GM12873 (cell line): ENCODE results near the gene CSNK1A1.

Experiments used
- TF ChIP-seq, protein P1 (sequence below): IDR thresholded peaks from 2 replicates; pipeline ENCODE4 v1.5.1; 2012; ENCODE audit warnings: low read depth, mild to moderate bottlenecking, moderate library complexity, low read length, control low read depth; ENCODE audit not compliant: insufficient read depth; ENCODE audit errors: missing control alignments

CSNK1A1 gene

DNA sequence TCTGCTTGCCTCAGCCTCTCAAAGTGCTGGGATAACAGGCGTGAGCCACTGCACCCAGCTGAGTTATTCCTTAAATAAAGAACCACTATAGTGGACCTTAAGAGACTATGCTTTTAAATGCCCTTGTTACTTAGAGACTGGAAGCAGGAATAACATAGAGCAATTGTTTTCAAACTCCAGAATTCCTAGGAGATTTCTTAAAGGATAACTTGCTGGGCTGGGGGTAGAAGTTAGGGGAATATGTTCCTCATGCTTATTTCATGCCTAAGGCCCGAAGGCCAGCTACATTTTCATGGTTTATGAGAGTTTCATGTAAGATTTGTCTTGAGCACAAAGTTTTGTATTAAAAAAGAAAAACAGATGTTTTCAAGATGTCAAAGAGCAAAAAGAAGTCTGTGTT, 48.2 kb downstream of the CSNK1A1 start:
- TF ChIP-seq, protein P1, sequence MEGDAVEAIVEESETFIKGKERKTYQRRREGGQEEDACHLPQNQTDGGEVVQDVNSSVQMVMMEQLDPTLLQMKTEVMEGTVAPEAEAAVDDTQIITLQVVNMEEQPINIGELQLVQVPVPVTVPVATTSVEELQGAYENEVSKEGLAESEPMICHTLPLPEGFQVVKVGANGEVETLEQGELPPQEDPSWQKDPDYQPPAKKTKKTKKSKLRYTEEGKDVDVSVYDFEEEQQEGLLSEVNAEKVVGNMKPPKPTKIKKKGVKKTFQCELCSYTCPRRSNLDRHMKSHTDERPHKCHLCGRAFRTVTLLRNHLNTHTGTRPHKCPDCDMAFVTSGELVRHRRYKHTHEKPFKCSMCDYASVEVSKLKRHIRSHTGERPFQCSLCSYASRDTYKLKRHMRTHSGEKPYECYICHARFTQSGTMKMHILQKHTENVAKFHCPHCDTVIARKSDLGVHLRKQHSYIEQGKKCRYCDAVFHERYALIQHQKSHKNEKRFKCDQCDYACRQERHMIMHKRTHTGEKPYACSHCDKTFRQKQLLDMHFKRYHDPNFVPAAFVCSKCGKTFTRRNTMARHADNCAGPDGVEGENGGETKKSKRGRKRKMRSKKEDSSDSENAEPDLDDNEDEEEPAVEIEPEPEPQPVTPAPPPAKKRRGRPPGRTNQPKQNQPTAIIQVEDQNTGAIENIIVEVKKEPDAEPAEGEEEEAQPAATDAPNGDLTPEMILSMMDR = no peak

- TF ChIP-seq, protein P1 = no peak
Observed at GRCh38 chr5:149500922-149501582, 50.2 kb downstream of the CSNK1A1 start.

DNA sequence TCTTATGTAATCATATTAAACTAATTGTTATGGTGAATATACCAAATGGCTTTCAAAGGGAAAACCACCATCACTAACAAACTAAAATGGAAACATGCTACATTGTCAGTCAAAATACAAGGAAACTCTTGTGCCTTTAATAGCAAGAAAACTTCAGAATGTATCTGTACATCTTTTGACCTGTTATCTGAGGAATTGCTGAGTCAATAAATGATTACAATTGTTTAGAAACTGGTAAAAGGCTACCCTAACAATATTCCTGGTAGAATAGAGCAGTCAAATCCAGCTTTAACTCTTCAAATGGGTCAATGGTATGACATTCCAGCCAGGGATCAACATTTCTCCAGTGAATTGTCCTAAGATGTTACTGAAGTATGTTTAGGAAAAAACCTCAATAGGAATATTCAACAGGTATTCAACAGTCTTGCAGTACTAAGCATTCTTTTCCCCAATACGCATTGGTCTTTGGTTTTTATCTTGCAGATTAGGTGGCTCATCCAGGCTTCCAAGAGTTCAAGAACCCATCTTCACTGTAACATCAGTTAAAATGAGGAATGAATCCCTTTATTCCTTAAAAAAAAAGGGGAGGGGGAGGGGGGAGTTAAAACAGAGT, 52.4 kb downstream of the CSNK1A1 start:
- TF ChIP-seq, protein P1 = no peak

DNA sequence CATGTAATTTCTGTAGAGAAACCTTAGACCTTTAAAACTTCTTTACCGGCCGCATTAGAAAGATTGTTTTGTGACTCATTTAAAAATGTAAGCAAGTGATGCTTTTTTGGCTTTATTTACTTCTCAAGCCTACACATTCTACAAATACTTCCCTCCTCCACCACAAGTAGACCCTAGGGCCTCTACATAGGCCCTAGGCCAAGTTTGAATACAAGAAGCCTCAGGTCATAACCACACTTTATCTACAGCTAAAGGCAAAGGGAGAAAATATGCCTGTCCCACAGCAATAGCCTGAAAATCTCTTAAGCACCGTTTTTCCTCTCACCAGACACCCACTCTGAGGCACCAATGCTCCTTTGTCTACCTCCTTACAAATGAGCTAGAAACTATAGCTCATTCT, 53.9 kb downstream of the CSNK1A1 start:
- TF ChIP-seq, protein P1 = no peak

DNA sequence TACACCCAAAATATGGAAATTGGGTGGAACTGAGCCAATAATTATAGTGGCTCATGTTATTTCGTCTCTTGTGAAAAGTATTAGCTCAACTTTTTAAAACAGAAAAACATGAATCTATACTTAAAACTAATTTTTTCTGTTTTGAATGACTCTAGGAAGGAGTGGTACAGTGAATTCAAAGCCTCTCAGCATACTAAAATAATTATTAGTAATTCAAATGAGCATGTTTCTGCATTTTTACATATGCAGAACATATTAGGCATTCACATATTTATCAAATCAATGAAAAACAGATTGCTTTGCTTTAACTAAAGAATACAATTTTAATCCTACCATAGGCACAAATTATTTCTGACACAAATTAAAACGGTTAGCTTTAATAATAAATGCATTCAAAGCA, 54.3 kb downstream of the CSNK1A1 start:
- TF ChIP-seq, protein P1 = no peak

DNA sequence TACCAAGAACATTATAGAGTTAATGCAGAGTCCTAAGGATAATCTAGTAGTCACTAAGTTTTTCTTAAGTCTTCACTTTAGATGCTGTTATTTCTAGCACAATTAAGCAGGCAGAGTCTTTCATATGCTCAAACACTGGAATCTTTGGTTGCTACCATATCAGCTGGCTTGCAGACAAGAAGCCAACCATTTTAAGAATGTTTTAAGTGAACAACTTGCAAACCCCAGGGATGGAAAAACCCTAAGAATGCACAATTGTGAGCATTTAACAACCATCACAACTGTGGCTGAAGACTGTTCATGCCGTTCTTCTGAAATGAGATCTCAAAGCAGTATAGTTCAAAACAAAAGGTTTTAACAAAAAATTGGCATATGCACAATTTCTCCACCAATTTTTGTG, 55.1 kb downstream of the CSNK1A1 start:
- TF ChIP-seq, protein P1 = no peak

GRCh38 chr5:149495673-149496072, 55.6 kb downstream of the CSNK1A1 start:
- TF ChIP-seq, protein P1 = no peak
